K562 (cell line): ENCODE results near the gene COX6A2. TPM values are rescaled to one million over a fixed set of nuclear protein-coding genes. Genes with fewer than 3 reads are reported as not detected.
A peak's percentile ranks its signal among the peaks of the same experiment; 100 is the strongest.

Experiments used
- ATAC-seq: fragments of 200-7000 bp; cut with Tn5 transposase; 3 replicates; pipeline ENCODE4 v1.9.1; 2020; ENCODE audit warnings: moderate library complexity
- BruUV-seq: library from RNA; stranded (reverse); fragments of 400-500 nt; replicated peaks from 2 replicates; lab custom pipeline; 2021; lab: Mats Ljungman, UMichigan
- CTCF ChIA-PET: fragments of 300-600 bp; formaldehyde crosslinking; extraction: SDS; loops from one replicate; lab custom pipeline; 2021; ENCODE audit warnings: low intra/inter-chr PET ratio; lab: Yijun Ruan, JAX
- POLR2A ChIA-PET: fragments of 300-600, 350-650 bp; sonication (Branson Sonifier 250); formaldehyde crosslinking; extraction: SDS; loops from one replicate; lab custom pipeline; 2021; ENCODE audit warnings: antibody characterized with exemption, inconsistent platforms; lab: Yijun Ruan, JAX
- DNase-seq, 4 experiments: peaks; one replicate each; pipeline versions ENCODE4 v3.0.0 to v3.0.0-alpha.2; 2011 to 2018; ENCODE audit warnings: low spot score in 3 of 4, mixed read lengths in 3 of 4; ENCODE audit errors: extremely low read depth in 1 of 4
- FAIRE-seq: peaks from 2 replicates; lab custom pipeline; 2011; peaks lifted over from hg19 to GRCh38; lab: Jason Lieb, UNC
- H2AFZ ChIP-seq: 2 replicates; pipeline ENCODE4 v1.6.0; 2011; ENCODE audit warnings: low read depth, low read length, control low read depth, inconsistent platforms
- H3K27ac ChIP-seq: fragments of 200-600 bp; 3 replicates; pipeline ENCODE4 v1.8.0; 2011; ENCODE audit warnings: low read depth, mild to moderate bottlenecking, control low read depth, inconsistent platforms, low read length, moderate library complexity, mixed read lengths; ENCODE audit errors: extremely low read depth
- H3K27me3 ChIP-seq, 2 experiments: fragments of 300-600 bp in 1 of 2; 2 replicates in 1 of 2; 3 replicates in 1 of 2; pipeline versions ENCODE4 v1.6.0 to v1.8.0; 2011; ENCODE audit warnings: inconsistent platforms in 2 of 2, low read length in 2 of 2, mild to moderate bottlenecking in 1 of 2, mixed read lengths in 1 of 2, moderate library complexity in 1 of 2; ENCODE audit not compliant: control insufficient read depth in 2 of 2, insufficient read depth in 2 of 2
- H3K36me3 ChIP-seq: fragments of 300-600 bp; 3 replicates; pipeline ENCODE4 v1.8.0; 2011; ENCODE audit warnings: mild to moderate bottlenecking, low read length, inconsistent platforms; ENCODE audit not compliant: control insufficient read depth, insufficient read depth
- H3K4me1 ChIP-seq, 2 experiments: fragments of 200-600 bp in 1 of 2; replicated peaks in 1 of 2; 2 replicates in 1 of 2; 3 replicates in 1 of 2; pipeline versions ENCODE4 v1.5.1 to v1.8.0; 2011; ENCODE audit warnings: inconsistent platforms in 2 of 2, low read length in 2 of 2, mild to moderate bottlenecking in 1 of 2, mixed read lengths in 1 of 2, moderate library complexity in 1 of 2; ENCODE audit not compliant: control insufficient read depth in 2 of 2, insufficient read depth in 2 of 2
- H3K4me2 ChIP-seq: 2 replicates; pipeline ENCODE4 v1.6.1; 2011; ENCODE audit warnings: low read length, control low read depth, inconsistent platforms, mixed read lengths; ENCODE audit not compliant: insufficient read depth
- H3K4me3 ChIP-seq: fragments of 200-600 bp; sonication (generic), shearing (Covaris generic); 2 replicates; pipeline ENCODE4 v1.5.1; 2016; ENCODE audit warnings: control low read depth, inconsistent platforms
- H3K79me2 ChIP-seq: fragments of 200-600 bp; 3 replicates; pipeline ENCODE4 v1.8.0; 2011; ENCODE audit warnings: low read length, inconsistent platforms; ENCODE audit not compliant: control insufficient read depth, insufficient read depth
- H3K9ac ChIP-seq, 2 experiments: 2 replicates each; pipeline versions ENCODE4 v1.6.0 to v1.6.1; 2011; ENCODE audit warnings: low read depth in 2 of 2, low read length in 2 of 2, control low read depth in 1 of 2, inconsistent platforms in 1 of 2, mild to moderate bottlenecking in 1 of 2, mixed read lengths in 1 of 2; ENCODE audit not compliant: insufficient read depth in 1 of 2
- H3K9me1 ChIP-seq: one replicate; pipeline ENCODE4 v1.6.0; 2011; ENCODE audit warnings: inconsistent platforms, mild to moderate bottlenecking, low read length, moderate library complexity; ENCODE audit not compliant: control insufficient read depth, insufficient read depth
- H3K9me3 ChIP-seq: replicated peaks from 2 replicates; pipeline ENCODE4 v1.5.1; 2011; ENCODE audit warnings: low read depth, low read length, inconsistent platforms; ENCODE audit not compliant: control insufficient read depth, insufficient read depth
- H4K20me1 ChIP-seq: replicated peaks from 2 replicates; pipeline ENCODE4 v1.6.1; 2011; ENCODE audit warnings: low read length, inconsistent platforms, mixed read lengths; ENCODE audit not compliant: control insufficient read depth, insufficient read depth
- BCL6 ChIP-seq: fragments of 250-450 bp; sonication (Bioruptor Pico); IDR thresholded peaks from 2 replicates; pipeline ENCODE4 v1.4.0; 2020
- DLX4 ChIP-seq: fragments of 250-450 bp; sonication (Bioruptor Pico); IDR thresholded peaks from 2 replicates; pipeline ENCODE4 v1.6.1; 2021; ENCODE audit warnings: mild to moderate bottlenecking
- IRF9 ChIP-seq: fragments of 450-650 bp; IDR thresholded peaks from 2 replicates; pipeline ENCODE4 v1.6.1; 2016; ENCODE audit warnings: missing biosample characterization, missing genetic modification characterization
- KLF1 ChIP-seq: fragments of 450-650 bp; IDR thresholded peaks from 2 replicates; pipeline ENCODE4 v1.6.1; 2016; ENCODE audit warnings: missing genetic modification characterization, missing compliant biosample characterization
- MCM2 ChIP-seq: fragments of 450-650 bp; IDR thresholded peaks from 2 replicates; pipeline ENCODE4 v1.6.1; 2017; ENCODE audit warnings: low read depth, mild to moderate bottlenecking
- MCM7 ChIP-seq, 2 experiments: fragments of 450-650 bp; IDR thresholded peaks; 2 replicates each; pipeline ENCODE4 v1.6.1; 2016 to 2018
- NUFIP1 ChIP-seq: fragments of 450-650 bp; IDR thresholded peaks from 2 replicates; pipeline ENCODE4 v1.6.1; 2018; ENCODE audit not compliant: partially characterized antibody
- RFX5 ChIP-seq: IDR thresholded peaks from 2 replicates; pipeline ENCODE4 v1.6.1; 2011; ENCODE audit warnings: low read depth, mild to moderate bottlenecking, improper control_type of control experiment, low read length
- SAP30 ChIP-seq: fragments of 200-600 bp; sonication (generic); IDR thresholded peaks from 2 replicates; pipeline ENCODE4 v1.6.1; 2012; ENCODE audit warnings: borderline replicate concordance, low read depth, mild to moderate bottlenecking, moderate library complexity, low read length, control low read depth, inconsistent platforms; ENCODE audit not compliant: insufficient read depth, poor library complexity, severe bottlenecking
- TBP ChIP-seq: optimal IDR thresholded peaks from 2 replicates; pipeline ENCODE3; 2011; ENCODE audit warnings: low read depth, low read length, improper control_type of control experiment
- TCF15 ChIP-seq: fragments of 250-450 bp; sonication (Bioruptor Pico); IDR thresholded peaks from 2 replicates; pipeline ENCODE4 v1.8.0; 2022; ENCODE audit warnings: moderate library complexity, mild to moderate bottlenecking, inconsistent platforms
- UBTF ChIP-seq, 2 experiments: IDR thresholded peaks; 2 replicates each; pipeline ENCODE4 v1.6.1; 2012; ENCODE audit warnings: improper control_type of control experiment in 2 of 2, low read depth in 2 of 2, low read length in 2 of 2, borderline replicate concordance in 1 of 2
- ZFP91 ChIP-seq: sonication (generic); formaldehyde crosslinking; IDR thresholded peaks from 2 replicates; pipeline ENCODE4 v1.8.0; 2022; ENCODE audit warnings: mild to moderate bottlenecking, missing genetic modification reagents
- ZNF23 ChIP-seq: fragments of 250-450 bp; sonication (Bioruptor Pico); IDR thresholded peaks from 2 replicates; pipeline ENCODE4 v1.4.0; 2020; ENCODE audit warnings: mild to moderate bottlenecking
- ZNF384 ChIP-seq: IDR thresholded peaks from 2 replicates; pipeline ENCODE4 v1.6.1; 2012; ENCODE audit warnings: low read depth, low read length, improper control_type of control experiment
- ZNF444 ChIP-seq: fragments of 250-450 bp; sonication (Bioruptor Pico); IDR thresholded peaks from 2 replicates; pipeline ENCODE4 v1.4.0; 2020; ENCODE audit warnings: mild to moderate bottlenecking, moderate library complexity
- WGBS: fragments of 100-300 bp; shearing (Covaris generic); methylation state at CpG from one replicate; pipeline ENCODE4 v1.1.6; 2016; ENCODE audit warnings: low coverage, mixed read lengths; ENCODE audit not compliant: insufficient coverage; ENCODE audit errors: missing lambda C conversion rate; 5-methylcytosine and 5-hydroxymethylcytosine counted together
- in situ Hi-C: fragments of 300-500 bp; cut with MboI; formaldehyde crosslinking; loops from 4 replicates; pipeline ENCODE4 v1.15.0; 2018; ENCODE audit warnings: inconsistent platforms, mixed read lengths
- intact Hi-C: fragments of 100-400 bp; cut with micrococcal nuclease; formaldehyde crosslinking; loops from 2 replicates; pipeline ENCODE4 v1.14.2; 2022
- polyA plus RNA-seq, 8 experiments: library from polyadenylated mRNA; depleted of rRNA in 4 of 8; stranded (reverse) in 5 of 8; unstranded in 3 of 8; fragments of >200 nt; fragmentation: Nextera tagmentation in 2 of 8; fragmentation: Illumina TruSeq in 1 of 8; extraction: Ambion mirVana in 2 of 8; extraction: Trizol in 1 of 8; gene quantifications; 2 replicates each; pipeline versions ENCODE4 v1.2.1 to v1.2.3, GENCODE V29; 2011 to 2014; ENCODE audit warnings: inconsistent platforms in 1 of 8, missing spikeins in 1 of 8
- total RNA-seq, 7 experiments: library from RNA; depleted of rRNA in 6 of 7; stranded (reverse); fragments of >200 nt in 6 of 7; fragmentation: Illumina TruSeq in 2 of 7; extraction: Trizol in 2 of 7; gene quantifications; 2 replicates each; pipeline versions ENCODE4 v1.2.1 to v1.2.3, GENCODE V29; 2011 to 2021; ENCODE audit warnings: low replicate concordance in 1 of 7

COX6A2 gene
- total and polyA plus RNA-seq, 9 of the 15 experiments (the other 6 are each of a cell fraction or from before 2014, with no cell fraction given), result not detected

GRCh38 chr16:31441956-31442355, 13.8 kb upstream of the COX6A2 start:
- FAIRE-seq (no peak), DNase-seq (peak in 1 of 4 experiments; percentile 5), ATAC-seq (no peak)
- no TSS peak for BruUV-seq
- POLR2A ChIA-PET, result interaction anchor here (1.0 to 1.6 kb wide), 3 partner anchors 10 to 263 kb away, joined by 4 to 7 read pairs (median 6); partner anchors contain the start of gene FUS
- Histone ChIP-seq H3K9me1 (no peaks in the 10 kb centered on the region), H3K36me3 (no peaks in the 10 kb centered on the region), H3K4me3 (no peak overlapping the region), H2AFZ (no peak overlapping the region), H4K20me1 (no peaks in the 10 kb centered on the region), H3K9me3 (no peaks in the 10 kb centered on the region), H3K4me2 (no peak overlapping the region), H3K9ac (no peak overlapping the region), H3K4me1 (peaks cover 3 to 14% of the 10 kb centered on the region in 2 experiments; a peak in 2 of 5 replicates), H3K27ac (no peak overlapping the region), H3K27me3 (no peaks in the 10 kb centered on the region; a peak in 1 of 5 replicates), H3K79me2 (no peaks in the 10 kb centered on the region)
- intact Hi-C loops (loop anchor here (2.0 to 10.0 kb wide), 4 partner anchors 57 to 457 kb away; partner anchors contain the start of genes FUS and HSD3B7), in situ Hi-C loops (loop anchor here (25.0 kb wide), 1 partner anchor 455 kb away; the partner anchor contains the start of gene HSD3B7)
- CTCF ChIA-PET, result no interaction called here
- 90% methylated on average over 29 of the region's 34 CpGs for WGBS
- no peak for TF ChIP-seq ZNF444
- no peak for TF ChIP-seq IRF9 (tag)
- no peak for TF ChIP-seq ZNF384
- no peak for TF ChIP-seq KLF1 (tag)
- TF ChIP-seq RFX5, result no peak
- no peak for TF ChIP-seq ZNF23 (CRISPR knock-in tag)
- TF ChIP-seq MCM2, result no peak
- no peak for TF ChIP-seq TCF15 (CRISPR knock-in tag)
- no peak for TF ChIP-seq SAP30
- no peak for TF ChIP-seq ZFP91 (CRISPR knock-in tag)
- TF ChIP-seq MCM7 (IDR thresholded peaks at IDR 0.05), result no peak
- TF ChIP-seq NUFIP1, result no peak
- TF ChIP-seq BCL6 (CRISPR knock-in tag), result no peak
- no peak for TF ChIP-seq UBTF (IDR thresholded peaks at IDR 0.05; ENCODE audit: borderline replicate concordance in 1 of 2, low read depth in 2 of 2, low read length in 2 of 2)
- TF ChIP-seq TBP, result no peak
- TF ChIP-seq DLX4 (CRISPR knock-in tag), result no peak
